Right atrium auricular region (tissue), 2 donors: Measurements from ENCODE around the gene CCDC85C. TPM values are rescaled to one million over a fixed set of nuclear protein-coding genes. Genes with fewer than 3 reads are reported as not detected.

Experiments used
- DNase-seq: peaks from one replicate; pipeline ENCODE4 v3.0.0-alpha.2; 2019; ENCODE audit warnings: low spot score
- H3K27ac ChIP-seq, 2 donors: fragments of 200-600 bp; sonication (generic); 1 replicate in 1 of 2; 2 replicates in 1 of 2; pipeline ENCODE4 v1.5.1; 2016 to 2019
- H3K27me3 ChIP-seq, 2 donors: fragments of 200-600 bp; sonication (generic); one replicate each; pipeline versions ENCODE4 v1.5.1 to v1.6.0; 2017 to 2019
- H3K36me3 ChIP-seq: fragments of 200-600 bp; sonication (generic); one replicate; pipeline ENCODE4 v1.5.1; 2016
- H3K4me1 ChIP-seq, 2 donors: fragments of 200-600 bp; sonication (generic); one replicate each; pipeline versions ENCODE4 v1.5.1 to v1.6.0; 2017 to 2019
- H3K4me3 ChIP-seq, 2 donors: fragments of 200-600 bp; sonication (generic); 1 replicate in 1 of 2; 2 replicates in 1 of 2; pipeline ENCODE4 v1.5.1; 2017 to 2019; ENCODE audit warnings: mild to moderate bottlenecking in 1 of 2, moderate library complexity in 1 of 2
- H3K9me3 ChIP-seq, 2 donors: fragments of 200-600 bp; sonication (generic); one replicate each; pipeline ENCODE4 v1.5.1; 2019
- CTCF ChIP-seq, 2 donors: fragments of 200-600 bp; sonication (generic); IDR thresholded peaks; one replicate each; pipeline ENCODE4 v1.5.1; 2019; ENCODE audit warnings: antibody characterized with exemption in 2 of 2
- total RNA-seq, 2 donors: library from RNA; depleted of rRNA; stranded (reverse); fragments of >200 nt; gene quantifications; one replicate each; pipeline ENCODE4 v1.1.0, GENCODE V29; 2016

The CCDC85C gene
- total RNA-seq, 2 donors from 2014 or later: 17.1 to 17.7 TPM

- H3K27ac ChIP-seq: no peak overlapping the region
- no peak for DNase-seq
- peaks cover 18% of the 10 kb centered on the region for H3K36me3 ChIP-seq
- TF ChIP-seq CTCF (IDR thresholded peaks at IDR 0.05): no peak
- no peaks in the 10 kb centered on the region for H3K9me3 ChIP-seq
- H3K27me3 ChIP-seq: no peaks in the 10 kb centered on the region
- peaks cover 0 to 31% of the 10 kb centered on the region in 2 donors for H3K4me1 ChIP-seq
- H3K4me3 ChIP-seq: no peak overlapping the region
These were observed 135.9 kb downstream of the CCDC85C start for GRCh38 chr14:99468081-99468480.

- peak overlapping the region in 1 of 2 donors; percentile 27 for H3K27ac ChIP-seq
- DNase-seq: no peak
- peaks cover 24% of the 10 kb centered on the region for H3K36me3 ChIP-seq
- peaks cover 0 to 30% of the 10 kb centered on the region in 2 donors for H3K4me1 ChIP-seq
- no peak for TF ChIP-seq CTCF (IDR thresholded peaks at IDR 0.05)
- no peaks in the 10 kb centered on the region for H3K9me3 ChIP-seq
- H3K27me3 ChIP-seq: no peaks in the 10 kb centered on the region
- H3K4me3 ChIP-seq: no peak overlapping the region
These were observed 136.5 kb downstream of the CCDC85C start for GRCh38 chr14:99467336-99468078.

GRCh38 chr14:99466758-99467157 is 137.2 kb downstream of the CCDC85C start:
- Histone ChIP-seq H3K27ac (no peak overlapping the region), H3K36me3 (peaks cover 31% of the 10 kb centered on the region), H3K27me3 (no peaks in the 10 kb centered on the region), H3K9me3 (no peaks in the 10 kb centered on the region), H3K4me3 (no peak overlapping the region), H3K4me1 (peaks cover 0 to 30% of the 10 kb centered on the region in 2 donors)
- no peak for DNase-seq
- TF ChIP-seq CTCF (IDR thresholded peaks at IDR 0.05): no peak

- H3K27me3 ChIP-seq: no peaks in the 10 kb centered on the region
- H3K9me3 ChIP-seq: no peaks in the 10 kb centered on the region
- no peak for DNase-seq
- peaks cover 0 to 26% of the 10 kb centered on the region in 2 donors for H3K4me1 ChIP-seq
- H3K4me3 ChIP-seq: no peak overlapping the region
- TF ChIP-seq CTCF (IDR thresholded peaks at IDR 0.05): no peak
- no peak overlapping the region for H3K27ac ChIP-seq
- H3K36me3 ChIP-seq: peaks cover 43% of the 10 kb centered on the region
These were observed 138.7 kb downstream of the CCDC85C start for GRCh38 chr14:99465288-99465687.

GRCh38 chr14:99463974-99464373 is 140.0 kb downstream of the CCDC85C start:
- H3K36me3 ChIP-seq: peaks cover 44% of the 10 kb centered on the region

More at GRCh38 chr14:99463974-99464373, 140.0 kb downstream of the CCDC85C start:
- Histone ChIP-seq H3K4me1 (peaks cover 0 to 23% of the 10 kb centered on the region in 2 donors), H3K27ac (peak overlapping the region; percentile 6 to 51), H3K4me3 (no peak overlapping the region), H3K27me3 (no peaks in the 10 kb centered on the region), H3K9me3 (no peaks in the 10 kb centered on the region)
- DNase-seq: no peak
- no peak for TF ChIP-seq CTCF (IDR thresholded peaks at IDR 0.05)
